ENCODE results near the gene GKN2. TPM values are rescaled to one million over a fixed set of nuclear protein-coding genes. Genes with fewer than 3 reads are reported as not detected.
"Not testable (repeated sequence)": the region's sequence is repeated elsewhere in the genome, so short reads cannot be mapped to it uniquely, and the experiment has no call there.

The GKN2 gene
- total RNA-seq, 1 experiment from 2014 or later: not detected

GRCh38 chr2:68900496-68901198 is 52.0 kb downstream of the GKN2 start:
- H3K9me3 Mint-ChIP-seq (ENCODE audit: unreplicated experiment): peaks cover 22% of the 10 kb centered on the region
- H3K36me3 ChIP-seq (ENCODE audit: control insufficient read depth, insufficient read depth, low read length): no peaks in the 10 kb centered on the region
- POLR2A ChIA-PET: no interaction called here
- no peak overlapping the region for H3K4me3 ChIP-seq (ENCODE audit: low read depth, low read length)
- H3K9me3 ChIP-seq: peaks cover 6% of the 10 kb centered on the region
- no peak overlapping the region for H3K27ac Mint-ChIP-seq (ENCODE audit: unreplicated experiment)
- BruUV-seq (replicated peaks): no TSS peak
- H3K4me1 Mint-ChIP-seq (ENCODE audit: low read depth, unreplicated experiment): no peaks in the 10 kb centered on the region
- H3K27me3 Mint-ChIP-seq (ENCODE audit: insufficient read depth, unreplicated experiment): peaks cover 9% of the 10 kb centered on the region
- H3K36me3 Mint-ChIP-seq (ENCODE audit: insufficient read depth, unreplicated experiment): no peaks in the 10 kb centered on the region
- H3K27me3 ChIP-seq (replicated peaks; ENCODE audit: control insufficient read depth, insufficient read depth, low read length): no peaks in the 10 kb centered on the region
- TF ChIP-seq CTCF (IDR thresholded peaks at IDR 0.05; ENCODE audit: insufficient read depth in 1 of 2, low read depth in 1 of 2, low read length in 1 of 2, severe bottlenecking in 1 of 2, unreplicated experiment in 1 of 2): no peak
- CTCF ChIA-PET: interaction anchor here (1.1 kb wide), 1 partner anchor 149 kb away, joined by 3 read pairs; no protein-coding TSS in a partner anchor
- no peak overlapping the region for H3K4me3 Mint-ChIP-seq (ENCODE audit: unreplicated experiment)
- intact Hi-C loops (cut with micrococcal nuclease; ENCODE audit: unreplicated experiment): loop anchor here (1.0 kb wide), 2 partner anchors 149 to 191 kb away; no protein-coding TSS in a partner anchor
- DNase-seq: no peak
- no peaks in the 10 kb centered on the region for H3K4me1 ChIP-seq

GRCh38 chr2:68895981-68896380 is 56.7 kb downstream of the GKN2 start:
- H3K36me3 ChIP-seq (ENCODE audit: control insufficient read depth, insufficient read depth, low read length); H3K4me3 ChIP-seq (ENCODE audit: low read depth, low read length); H3K4me1 Mint-ChIP-seq (ENCODE audit: low read depth, unreplicated experiment); H3K27me3 ChIP-seq (replicated peaks; ENCODE audit: control insufficient read depth, insufficient read depth, low read length); H3K27ac Mint-ChIP-seq (ENCODE audit: unreplicated experiment); DNase-seq; H3K9me3 Mint-ChIP-seq (ENCODE audit: unreplicated experiment); H3K27me3 Mint-ChIP-seq (ENCODE audit: insufficient read depth, unreplicated experiment); H3K36me3 Mint-ChIP-seq (ENCODE audit: insufficient read depth, unreplicated experiment); H3K9me3 ChIP-seq; H3K4me1 ChIP-seq; POLR2A ChIA-PET; intact Hi-C loops (cut with micrococcal nuclease; ENCODE audit: unreplicated experiment); BruUV-seq (replicated peaks); H3K4me3 Mint-ChIP-seq (ENCODE audit: unreplicated experiment); CTCF ChIA-PET: not testable (repeated sequence)

Other genes starting within 250 kb of the GKN2 start
- 0.48 and 0.58 TPM in 2 replicates for gene ARHGAP25, start 218.1 kb downstream of the GKN2 start, total RNA-seq (2022)
- gene BMP10, start 81.5 kb downstream of the GKN2 start, total RNA-seq (2022): not detected in 2 replicates
- gene GKN1, start 21.7 kb upstream of the GKN2 start, total RNA-seq (2022): not detected in 2 replicates
- gene ANTXR1, start 60.3 kb upstream of the GKN2 start, total RNA-seq (2022): 0.27 and 0.35 TPM in 2 replicates

All from Caco-2 (cell line).